ENCODE measurements around the gene CCL4.

CCL4 gene

DNA sequence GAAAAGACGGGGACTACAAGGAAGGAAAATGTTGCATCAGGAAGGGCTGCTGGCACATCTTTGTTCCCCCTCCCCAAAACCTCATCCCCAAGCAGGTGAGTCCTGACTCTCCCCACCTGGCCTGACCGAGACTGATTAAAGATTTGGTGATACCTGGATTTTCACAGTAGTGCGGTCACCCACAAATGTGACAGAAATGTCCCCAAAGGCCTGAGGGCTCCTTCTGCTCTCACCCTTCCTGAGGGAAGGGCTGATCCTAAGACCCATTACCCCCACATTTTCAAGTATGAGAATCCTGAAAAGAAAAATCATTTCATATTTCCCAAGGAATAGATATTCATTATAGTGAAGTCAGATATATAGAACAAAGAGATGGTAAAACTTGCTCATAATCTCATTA, 44.0 kb downstream of the CCL4 start:
- DNase-seq, result no peak

DNA sequence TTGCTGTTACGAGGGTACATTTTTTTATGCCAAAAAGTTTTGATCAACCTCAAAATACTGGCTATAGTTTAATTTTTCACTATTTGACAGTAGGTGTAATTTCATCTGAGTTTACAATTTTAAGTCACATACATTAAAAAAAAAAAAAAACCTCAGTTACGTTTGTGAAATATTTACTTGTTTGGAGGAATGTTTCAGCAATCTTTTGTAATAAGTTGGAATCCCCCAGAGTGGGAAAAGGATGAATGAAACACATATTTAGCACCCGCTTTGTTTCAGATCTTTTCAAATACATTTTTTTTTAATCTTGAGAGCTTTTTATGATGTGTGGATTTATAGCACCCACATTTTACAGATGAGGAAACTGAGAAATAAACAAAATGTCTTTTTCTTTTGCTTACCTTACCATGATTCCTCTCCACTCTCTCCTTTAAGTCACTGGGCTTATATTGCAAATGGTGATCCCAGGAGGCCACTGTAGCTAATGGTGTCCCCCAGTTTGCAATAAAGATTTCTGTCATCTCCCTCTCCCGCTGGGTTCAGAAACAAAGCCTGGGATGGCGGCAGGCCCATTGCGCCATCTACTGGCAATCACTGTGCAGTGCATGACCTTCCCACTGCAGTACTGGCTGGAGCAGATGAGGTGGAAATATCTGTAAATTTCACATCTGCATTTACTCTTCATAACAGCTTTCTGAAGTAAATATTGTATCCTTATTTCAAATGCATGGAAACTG, 45.1 kb downstream of the CCL4 start:
- peak; percentile 34 for DNase-seq

DNA sequence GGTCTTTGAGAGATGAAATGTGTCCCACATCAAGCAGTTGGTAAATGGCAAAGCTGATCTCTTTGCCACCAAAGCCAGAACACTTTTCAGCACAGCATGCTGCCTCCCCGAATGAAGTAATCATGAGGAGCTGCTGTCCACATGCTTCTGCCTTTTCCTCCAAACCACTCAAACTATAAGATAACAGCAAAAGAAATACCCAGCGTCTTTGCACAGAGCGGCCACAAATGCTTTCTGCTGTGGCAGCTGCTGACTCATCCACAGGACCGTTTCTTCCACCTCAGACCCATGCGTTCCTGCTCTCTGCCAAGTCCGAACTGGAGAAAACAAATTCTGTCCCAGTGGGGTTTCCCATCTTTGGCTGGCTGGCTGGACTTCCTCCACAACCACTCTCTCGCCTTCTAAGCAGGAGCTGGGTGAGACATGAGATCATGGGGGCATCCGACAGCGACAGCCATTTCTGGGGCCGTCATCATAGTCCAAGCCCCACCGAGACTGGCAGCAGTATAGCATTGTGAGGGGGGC, 45.7 kb downstream of the CCL4 start:
- no peak for DNase-seq

DNA sequence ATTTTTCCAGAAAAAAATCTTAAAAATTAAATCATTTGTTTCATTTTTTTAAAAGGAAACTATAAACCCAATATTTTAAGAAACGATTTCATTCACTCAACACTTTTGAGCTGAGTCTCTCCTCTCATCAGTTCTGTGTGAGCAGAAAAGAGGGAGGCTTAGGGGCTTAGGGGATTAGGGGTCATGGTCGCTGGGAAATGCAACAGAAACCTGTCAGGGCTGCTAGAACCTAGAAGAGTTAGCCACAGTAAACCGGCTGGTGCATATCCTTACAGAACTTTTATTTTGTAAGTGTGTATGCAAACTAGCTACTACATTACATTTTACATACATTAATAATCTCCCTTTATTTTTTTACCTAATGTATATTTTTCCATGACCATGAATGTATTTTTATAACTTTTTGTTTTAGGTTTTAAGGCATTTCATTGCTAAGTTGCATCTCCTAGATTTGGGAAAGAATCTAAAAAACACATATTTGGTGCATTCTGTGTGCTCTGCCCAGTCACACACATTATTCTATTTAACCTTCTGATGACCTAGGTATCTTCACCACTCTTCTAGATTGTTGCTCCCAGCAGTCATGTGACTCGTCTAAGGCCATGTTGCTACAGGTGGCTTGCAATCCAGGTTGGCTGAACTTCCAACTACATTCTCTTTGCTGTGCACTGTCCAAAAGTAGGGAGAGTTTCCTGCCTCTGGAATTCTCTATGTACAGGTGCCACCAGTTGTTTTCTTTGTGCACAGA, 48.4 kb downstream of the CCL4 start:
- DNase-seq, result no peak

DNA sequence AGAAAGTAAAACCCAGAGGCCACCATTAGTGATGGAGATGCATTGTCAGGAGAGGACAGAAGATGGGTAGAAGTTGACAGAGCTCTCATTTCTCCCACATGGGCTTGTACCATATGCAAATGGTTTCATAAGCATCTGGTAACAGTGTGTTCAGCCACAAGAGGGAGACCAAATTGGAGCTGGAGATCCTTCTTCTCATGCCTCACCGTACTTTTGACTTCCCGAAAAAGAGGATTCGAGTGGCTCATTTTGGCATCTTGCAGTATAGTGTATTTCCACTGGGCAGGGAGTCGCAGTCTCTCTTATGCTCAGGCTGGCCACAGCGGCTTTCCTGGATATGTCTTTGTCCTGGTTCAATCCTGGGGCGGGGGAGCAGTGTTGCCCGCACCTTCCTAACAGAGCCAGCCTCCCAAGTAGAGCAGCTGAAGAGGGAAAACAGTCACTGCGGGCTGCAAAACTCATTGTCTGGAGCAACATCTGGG, 49.1 kb downstream of the CCL4 start:
- DNase-seq, result no peak

DNA sequence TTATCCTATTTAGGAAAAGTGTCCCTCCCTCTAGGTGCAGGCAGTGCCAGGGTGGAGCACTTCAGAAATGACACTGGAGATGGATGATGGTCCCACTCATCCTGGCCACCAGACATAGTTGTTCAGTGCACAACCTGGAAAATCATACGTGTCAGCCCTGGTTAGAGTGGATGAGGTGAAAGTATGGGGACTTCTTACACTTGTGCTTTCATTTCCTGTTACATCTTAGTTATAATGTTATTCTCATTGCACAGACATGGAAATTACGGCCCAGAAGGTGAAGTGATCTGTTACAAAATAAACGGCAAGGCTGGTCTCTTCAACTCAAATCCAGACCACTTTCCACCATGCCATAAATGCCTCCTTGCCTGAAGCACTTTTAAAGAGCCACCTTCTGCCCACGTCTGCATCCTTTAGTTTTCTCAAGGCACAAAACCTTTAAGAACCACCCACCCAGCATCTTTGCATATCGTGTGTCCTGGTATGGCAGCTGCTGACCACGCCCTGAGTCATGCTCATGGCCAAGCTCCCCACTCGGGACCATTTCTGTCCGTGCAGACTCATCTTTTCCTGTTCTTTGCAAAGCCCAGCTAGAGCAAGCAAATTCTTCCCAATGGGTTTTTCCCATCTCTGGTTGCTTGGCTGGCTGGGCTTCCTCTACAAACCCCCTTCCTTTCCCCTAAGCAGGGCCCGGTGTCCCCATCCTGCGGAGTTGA, 50.4 kb downstream of the CCL4 start:
- DNase-seq, result no peak

Data from kidney glomerular epithelial cell (primary cell).